ENCODE measurements around the gene ZC3H12A.

Gene ZC3H12A

DNA sequence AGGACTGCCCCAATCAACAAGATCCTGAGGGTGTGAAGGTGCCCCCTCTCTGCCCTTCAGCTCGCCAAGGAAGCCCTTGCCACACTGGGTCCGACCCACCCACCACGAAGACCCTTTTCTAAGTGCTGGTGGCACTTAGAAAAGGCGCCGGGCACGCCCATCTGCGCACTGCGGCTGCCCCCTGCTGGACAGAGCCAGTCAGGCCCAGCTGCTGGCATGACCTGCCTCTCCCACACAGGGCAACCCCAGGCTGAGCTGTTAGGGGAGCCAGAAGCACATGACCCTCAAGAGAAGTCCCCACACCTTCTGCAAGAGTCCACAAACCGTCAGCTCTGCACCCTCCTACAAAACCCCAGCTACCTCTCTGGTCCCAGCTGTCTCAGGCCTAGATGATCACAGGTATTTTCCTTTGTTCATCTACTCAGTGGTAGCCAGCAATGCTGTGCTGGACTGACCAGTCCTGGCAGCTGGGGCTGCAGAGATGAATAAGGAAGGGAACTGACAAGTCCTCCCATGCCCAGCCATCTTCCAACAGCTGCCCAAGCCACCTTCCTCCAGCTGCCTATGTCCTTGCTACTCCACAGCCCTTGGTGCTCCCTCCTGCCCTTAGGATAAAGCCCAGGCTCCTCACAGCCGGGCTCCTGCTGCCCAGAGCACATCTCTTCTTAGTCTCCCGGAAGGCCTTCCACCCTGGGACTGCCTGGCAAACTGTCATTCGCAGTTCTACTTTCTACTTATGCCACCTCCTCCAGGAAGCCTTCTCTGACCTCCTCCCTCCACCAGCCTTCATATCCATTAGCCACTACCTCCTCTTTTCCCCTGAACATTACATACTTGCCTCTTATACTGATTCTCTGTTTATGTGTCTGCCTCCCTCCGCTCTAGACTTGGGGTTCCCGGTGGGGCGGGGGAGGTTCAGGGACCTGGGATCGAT lies 39.8 kb upstream of the ZC3H12A start:
- DNase-seq (ENCODE audit: low read depth) = no peak
- TF ChIP-seq, protein P1, sequence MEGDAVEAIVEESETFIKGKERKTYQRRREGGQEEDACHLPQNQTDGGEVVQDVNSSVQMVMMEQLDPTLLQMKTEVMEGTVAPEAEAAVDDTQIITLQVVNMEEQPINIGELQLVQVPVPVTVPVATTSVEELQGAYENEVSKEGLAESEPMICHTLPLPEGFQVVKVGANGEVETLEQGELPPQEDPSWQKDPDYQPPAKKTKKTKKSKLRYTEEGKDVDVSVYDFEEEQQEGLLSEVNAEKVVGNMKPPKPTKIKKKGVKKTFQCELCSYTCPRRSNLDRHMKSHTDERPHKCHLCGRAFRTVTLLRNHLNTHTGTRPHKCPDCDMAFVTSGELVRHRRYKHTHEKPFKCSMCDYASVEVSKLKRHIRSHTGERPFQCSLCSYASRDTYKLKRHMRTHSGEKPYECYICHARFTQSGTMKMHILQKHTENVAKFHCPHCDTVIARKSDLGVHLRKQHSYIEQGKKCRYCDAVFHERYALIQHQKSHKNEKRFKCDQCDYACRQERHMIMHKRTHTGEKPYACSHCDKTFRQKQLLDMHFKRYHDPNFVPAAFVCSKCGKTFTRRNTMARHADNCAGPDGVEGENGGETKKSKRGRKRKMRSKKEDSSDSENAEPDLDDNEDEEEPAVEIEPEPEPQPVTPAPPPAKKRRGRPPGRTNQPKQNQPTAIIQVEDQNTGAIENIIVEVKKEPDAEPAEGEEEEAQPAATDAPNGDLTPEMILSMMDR (IDR thresholded peaks at IDR 0.05; ENCODE audit: low read depth, low read length, missing control alignments) = peak; percentile 95
- no peak overlapping the region for H3K4me3 ChIP-seq (ENCODE audit: low read depth, low read length)

- DNase-seq (ENCODE audit: low read depth) = no peak
- no peak overlapping the region for H3K4me3 ChIP-seq (ENCODE audit: low read depth, low read length)
- TF ChIP-seq, protein P1 (IDR thresholded peaks at IDR 0.05; ENCODE audit: low read depth, low read length, missing control alignments) = no peak
These were observed 37.3 kb upstream of the ZC3H12A start for GRCh38 chr1:37437087-37437486.

GRCh38 chr1:37438037-37438868 lies 36.1 kb upstream of the ZC3H12A start:
- TF ChIP-seq, protein P1 (IDR thresholded peaks at IDR 0.05; ENCODE audit: low read depth, low read length, missing control alignments) = no peak
- no peak for DNase-seq (ENCODE audit: low read depth)
- H3K4me3 ChIP-seq (ENCODE audit: low read depth, low read length) = no peak overlapping the region

DNA sequence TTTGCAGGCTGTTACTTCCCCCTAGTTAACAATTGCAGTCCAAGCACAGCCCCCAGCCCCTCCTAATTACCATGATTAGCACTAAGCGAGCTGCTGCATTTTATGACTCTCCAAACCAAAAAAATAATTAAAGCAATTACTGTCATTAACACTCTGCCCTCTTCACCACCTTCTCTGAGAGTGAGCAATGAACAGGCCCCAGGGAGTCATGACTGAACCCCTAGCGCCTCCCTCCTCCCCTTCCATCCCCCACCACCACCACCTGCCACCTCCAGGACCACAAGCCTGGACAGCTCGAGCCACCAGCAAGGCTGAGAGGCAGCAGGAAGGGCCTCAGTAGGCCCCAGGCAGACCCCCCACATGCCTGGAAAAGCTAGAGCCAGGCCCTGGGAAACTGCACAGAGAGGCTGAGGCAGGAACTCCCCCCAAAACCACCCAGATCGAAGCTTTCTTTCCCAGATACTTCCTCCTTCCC lies 35.5 kb upstream of the ZC3H12A start:
- no peak overlapping the region for H3K4me3 ChIP-seq (ENCODE audit: low read depth, low read length)
- TF ChIP-seq, protein P1 (IDR thresholded peaks at IDR 0.05; ENCODE audit: low read depth, low read length, missing control alignments) = no peak
- no peak for DNase-seq (ENCODE audit: low read depth)

DNA sequence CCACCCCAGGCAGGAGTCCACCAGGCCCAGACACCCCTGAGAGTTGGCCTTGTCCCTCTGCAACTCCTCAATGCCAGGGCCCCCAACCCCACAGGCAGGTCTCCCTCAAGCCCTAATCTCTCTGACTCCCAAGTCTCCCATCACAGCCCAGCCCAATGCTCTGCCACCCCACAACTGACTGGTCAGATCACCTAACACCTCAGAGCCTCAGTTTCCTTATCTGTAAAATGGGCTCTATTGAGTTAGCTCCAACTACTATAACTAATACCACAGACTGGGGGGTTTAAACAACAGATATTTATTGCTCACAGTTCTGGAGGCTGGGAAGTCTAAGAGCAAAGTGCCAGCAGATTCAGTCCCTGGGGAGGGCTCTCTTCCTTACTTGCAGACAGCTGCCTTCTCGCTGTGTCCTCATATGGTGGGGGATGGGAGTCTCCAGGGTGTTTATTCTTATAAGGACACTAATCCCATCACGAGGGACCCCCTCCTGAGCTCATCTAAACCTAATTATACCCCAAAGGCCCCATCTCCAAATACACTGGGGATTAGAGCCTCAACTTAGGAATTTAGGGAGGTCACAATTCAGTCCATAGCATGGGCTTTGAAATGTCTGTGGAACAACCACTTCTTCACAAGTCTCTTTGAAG lies 34.9 kb upstream of the ZC3H12A start:
- no peak overlapping the region for H3K4me3 ChIP-seq (ENCODE audit: low read depth, low read length)
- TF ChIP-seq, protein P1 (IDR thresholded peaks at IDR 0.05; ENCODE audit: low read depth, low read length, missing control alignments) = no peak
- no peak for DNase-seq (ENCODE audit: low read depth)

DNA sequence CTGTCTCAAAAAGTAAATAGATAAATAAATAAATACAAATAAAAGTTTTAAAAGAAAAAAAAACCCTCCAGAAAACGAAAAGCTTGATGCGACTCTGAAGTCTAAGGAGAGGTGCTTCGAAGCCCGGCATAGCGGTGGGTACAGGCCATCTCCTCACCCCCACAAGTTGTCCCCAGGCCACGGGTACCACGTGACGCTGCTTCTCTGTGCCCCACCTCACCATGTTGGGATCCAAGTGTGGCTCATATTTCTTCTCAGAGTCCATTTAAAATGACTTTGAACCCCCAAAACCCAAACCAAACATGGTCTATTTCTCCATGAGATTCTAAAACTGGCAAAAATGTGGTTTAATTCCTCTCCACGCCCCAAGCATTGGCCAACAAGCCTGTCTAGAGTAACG lies 32.9 kb upstream of the ZC3H12A start:
- no peak overlapping the region for H3K4me3 ChIP-seq (ENCODE audit: low read depth, low read length)
- DNase-seq (ENCODE audit: low read depth) = no peak
- TF ChIP-seq, protein P1 (IDR thresholded peaks at IDR 0.05; ENCODE audit: low read depth, low read length, missing control alignments) = no peak
